SIG-M5 (cell line): ENCODE measurements around the gene THSD7A.
"Not testable (repeated sequence)": the region's sequence is repeated elsewhere in the genome, so short reads cannot be mapped to it uniquely, and the experiment has no call there.

Source experiments
- DNase-seq: peaks from one replicate; lab custom pipeline; 2025; lab: John Stamatoyannopoulos, UW

Gene THSD7A

GRCh38 chr7:11458736-11459483 is 373.1 kb downstream of the THSD7A start:
- peak; percentile 26 for DNase-seq

- no peak for DNase-seq
These were observed 374.6 kb downstream of the THSD7A start for GRCh38 chr7:11457419-11457818.

- no peak for DNase-seq
These were observed 375.4 kb downstream of the THSD7A start for GRCh38 chr7:11456574-11456973.

GRCh38 chr7:11452476-11452875 is 379.5 kb downstream of the THSD7A start:
- no peak for DNase-seq

- DNase-seq, result no peak
These were observed 381.7 kb downstream of the THSD7A start for GRCh38 chr7:11450281-11450680.

- DNase-seq, result no peak
These were observed 382.7 kb downstream of the THSD7A start for GRCh38 chr7:11449316-11449715.

- DNase-seq, result no peak
These were observed 383.7 kb downstream of the THSD7A start for GRCh38 chr7:11448323-11448722.

- DNase-seq, result no peak
These were observed 384.9 kb downstream of the THSD7A start for GRCh38 chr7:11447106-11447505.

- DNase-seq, result not testable (repeated sequence)
These were observed 388.1 kb downstream of the THSD7A start for GRCh38 chr7:11443934-11444333.

- no peak for DNase-seq
These were observed 394.0 kb downstream of the THSD7A start for GRCh38 chr7:11437994-11438393.

GRCh38 chr7:11436773-11437524 is 395.0 kb downstream of the THSD7A start:
- no peak for DNase-seq

GRCh38 chr7:11436316-11436715 is 395.7 kb downstream of the THSD7A start:
- no peak for DNase-seq

- no peak for DNase-seq
These were observed 397.6 kb downstream of the THSD7A start for GRCh38 chr7:11434366-11434765.

GRCh38 chr7:11430841-11431240 is 401.2 kb downstream of the THSD7A start:
- no peak for DNase-seq

- DNase-seq, result no peak
These were observed 401.9 kb downstream of the THSD7A start for GRCh38 chr7:11430112-11430511.

GRCh38 chr7:11428877-11429581 is 403.0 kb downstream of the THSD7A start:
- no peak for DNase-seq

- DNase-seq, result no peak
These were observed 404.2 kb downstream of the THSD7A start for GRCh38 chr7:11427686-11428273.

- DNase-seq, result no peak
These were observed 408.0 kb downstream of the THSD7A start for GRCh38 chr7:11424006-11424405.

GRCh38 chr7:11420049-11420448 is 411.9 kb downstream of the THSD7A start:
- DNase-seq, result no peak

- DNase-seq, result no peak
These were observed 415.1 kb downstream of the THSD7A start for GRCh38 chr7:11416641-11417458.

GRCh38 chr7:11415101-11415500 is 416.9 kb downstream of the THSD7A start:
- no peak for DNase-seq

GRCh38 chr7:11413901-11414300 is 418.1 kb downstream of the THSD7A start:
- DNase-seq, result no peak
